GM06990 (cell line): ENCODE results near the gene SLCO1A2.

Experiments
- DNase-seq: peaks from one replicate; pipeline ENCODE4 v3.0.0-alpha.2; 2011; ENCODE audit not compliant: insufficient read length; ENCODE audit errors: extremely low read depth
- H3K27me3 ChIP-seq: replicated peaks from 2 replicates; pipeline ENCODE4 v1.6.0; 2011; ENCODE audit warnings: low read length; ENCODE audit not compliant: control insufficient read depth, insufficient read depth
- H3K36me3 ChIP-seq: 2 replicates; pipeline ENCODE4 v1.5.1; 2011; ENCODE audit warnings: low read length; ENCODE audit not compliant: control insufficient read depth, insufficient read depth
- H3K4me3 ChIP-seq: replicated peaks from 2 replicates; pipeline ENCODE4 v1.5.1; 2011; ENCODE audit warnings: low read depth, mild to moderate bottlenecking, control low read depth, low read length
- TF ChIP-seq, protein P1 (sequence below): IDR thresholded peaks from 2 replicates; pipeline ENCODE4 v1.5.1; 2011; ENCODE audit warnings: low read length, control low read depth, mild to moderate bottlenecking, inconsistent platforms; ENCODE audit not compliant: insufficient read depth, poor library complexity, severe bottlenecking

The SLCO1A2 gene

DNA sequence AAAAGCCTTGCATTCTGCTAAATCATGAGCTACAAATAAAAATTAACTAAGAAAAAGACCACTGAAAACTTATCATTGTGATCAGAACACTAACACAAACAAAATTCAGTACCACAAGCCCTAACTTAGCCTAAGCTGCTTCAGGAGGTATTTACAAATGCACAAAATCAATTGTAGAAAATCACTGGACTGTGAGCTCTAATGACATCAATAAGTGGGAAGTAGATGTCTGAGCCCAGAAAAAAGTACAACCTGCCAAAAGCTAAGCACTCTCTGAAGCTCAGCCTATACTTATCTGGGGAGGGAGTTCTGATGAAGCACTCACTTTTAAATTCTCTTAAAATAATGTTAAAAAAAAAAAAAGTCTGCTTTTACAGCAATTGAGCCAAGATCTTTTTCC is 110.8 kb downstream of the SLCO1A2 start:
- no peak for DNase-seq
- Histone ChIP-seq H3K36me3 (no peaks in the 10 kb centered on the region), H3K4me3 (no peak overlapping the region), H3K27me3 (no peaks in the 10 kb centered on the region)
- TF ChIP-seq, protein P1, sequence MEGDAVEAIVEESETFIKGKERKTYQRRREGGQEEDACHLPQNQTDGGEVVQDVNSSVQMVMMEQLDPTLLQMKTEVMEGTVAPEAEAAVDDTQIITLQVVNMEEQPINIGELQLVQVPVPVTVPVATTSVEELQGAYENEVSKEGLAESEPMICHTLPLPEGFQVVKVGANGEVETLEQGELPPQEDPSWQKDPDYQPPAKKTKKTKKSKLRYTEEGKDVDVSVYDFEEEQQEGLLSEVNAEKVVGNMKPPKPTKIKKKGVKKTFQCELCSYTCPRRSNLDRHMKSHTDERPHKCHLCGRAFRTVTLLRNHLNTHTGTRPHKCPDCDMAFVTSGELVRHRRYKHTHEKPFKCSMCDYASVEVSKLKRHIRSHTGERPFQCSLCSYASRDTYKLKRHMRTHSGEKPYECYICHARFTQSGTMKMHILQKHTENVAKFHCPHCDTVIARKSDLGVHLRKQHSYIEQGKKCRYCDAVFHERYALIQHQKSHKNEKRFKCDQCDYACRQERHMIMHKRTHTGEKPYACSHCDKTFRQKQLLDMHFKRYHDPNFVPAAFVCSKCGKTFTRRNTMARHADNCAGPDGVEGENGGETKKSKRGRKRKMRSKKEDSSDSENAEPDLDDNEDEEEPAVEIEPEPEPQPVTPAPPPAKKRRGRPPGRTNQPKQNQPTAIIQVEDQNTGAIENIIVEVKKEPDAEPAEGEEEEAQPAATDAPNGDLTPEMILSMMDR, result no peak

DNA sequence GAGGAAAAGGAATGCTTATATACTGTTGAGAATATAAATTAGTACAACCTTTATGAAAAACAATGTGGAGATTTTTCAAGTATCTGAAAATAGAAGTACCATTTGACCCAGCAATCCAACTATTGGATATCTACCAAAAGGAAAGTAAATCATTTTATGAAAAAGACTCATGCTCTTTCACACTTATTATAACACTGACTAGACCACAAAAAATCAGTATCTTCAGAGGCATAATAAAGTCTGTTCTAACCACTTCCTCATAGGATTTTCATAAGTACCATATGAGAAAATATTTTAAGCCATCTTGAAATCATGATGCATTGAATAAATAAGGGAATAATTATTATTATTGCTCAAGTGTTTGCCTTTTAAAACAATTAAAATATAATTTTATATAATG is 112.9 kb downstream of the SLCO1A2 start:
- Histone ChIP-seq H3K4me3 (no peak overlapping the region), H3K36me3 (no peaks in the 10 kb centered on the region), H3K27me3 (no peaks in the 10 kb centered on the region)
- DNase-seq, result no peak
- TF ChIP-seq, protein P1, result no peak

- TF ChIP-seq, protein P1, result no peak
These were observed 113.6 kb downstream of the SLCO1A2 start for GRCh38 chr12:21221072-21221471.

GRCh38 chr12:21220266-21220665 is 114.5 kb downstream of the SLCO1A2 start:
- TF ChIP-seq, protein P1, result no peak
- Histone ChIP-seq H3K27me3 (no peaks in the 10 kb centered on the region), H3K4me3 (no peak overlapping the region), H3K36me3 (no peaks in the 10 kb centered on the region)
- DNase-seq, result no peak

More at GRCh38 chr12:21221072-21221471, 113.6 kb downstream of the SLCO1A2 start:
- H3K36me3 ChIP-seq, result no peaks in the 10 kb centered on the region
- no peak overlapping the region for H3K4me3 ChIP-seq
- no peak for DNase-seq
- H3K27me3 ChIP-seq, result no peaks in the 10 kb centered on the region

GRCh38 chr12:21219206-21219605 is 115.5 kb downstream of the SLCO1A2 start:
- TF ChIP-seq, protein P1, result no peak
- H3K4me3 ChIP-seq, result no peak overlapping the region
- H3K36me3 ChIP-seq, result no peaks in the 10 kb centered on the region
- no peaks in the 10 kb centered on the region for H3K27me3 ChIP-seq
- DNase-seq, result no peak
